GM12875 (cell line): ENCODE results near the gene MT3.
"Not testable (repeated sequence)": the region's sequence is repeated elsewhere in the genome, so short reads cannot be mapped to it uniquely, and the experiment has no call there.

Experiments
- H3K4me3 ChIP-seq: one replicate; pipeline ENCODE4 v1.5.1; 2011; ENCODE audit warnings: low read depth, low read length, control low read depth
- TF ChIP-seq, protein P1 (sequence below): IDR thresholded peaks from 2 replicates; pipeline ENCODE4 v1.5.1; 2011; ENCODE audit warnings: low read depth, mild to moderate bottlenecking, control low read depth, inconsistent platforms, low read length, moderate library complexity, borderline replicate concordance; ENCODE audit not compliant: insufficient read depth

MT3 gene

DNA sequence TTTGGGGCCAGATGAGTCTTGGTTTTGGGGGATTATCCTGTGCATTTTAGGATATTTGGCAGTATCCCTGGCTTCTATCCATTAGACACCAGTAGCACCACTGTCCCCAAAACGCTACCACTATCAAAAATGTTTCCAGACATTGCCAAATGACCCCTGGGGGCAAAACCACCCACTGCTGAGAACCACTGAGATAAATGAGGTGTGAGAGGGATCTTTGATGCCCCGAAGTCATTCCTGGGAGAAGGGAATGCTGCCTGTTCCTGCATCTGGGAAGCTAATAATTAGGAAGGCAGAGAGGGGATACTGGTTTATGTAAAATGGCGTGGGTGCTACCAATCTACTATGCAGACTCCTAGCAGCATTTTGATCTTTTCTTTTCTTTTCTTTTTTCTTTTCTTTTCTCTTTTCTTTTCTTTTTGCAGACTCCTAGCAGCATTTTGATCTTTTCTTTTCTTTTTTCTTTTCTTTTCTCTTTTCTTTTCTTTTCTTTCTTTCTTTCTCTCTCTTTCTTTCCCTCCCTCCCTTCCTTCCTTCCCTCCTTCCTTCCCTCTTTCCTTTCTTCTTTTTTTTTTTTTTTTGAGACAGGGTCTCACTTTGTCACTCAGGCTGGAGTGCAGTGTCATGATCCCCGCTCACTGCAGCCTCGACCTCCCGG is 8.8 kb upstream of the MT3 start:
- H3K4me3 ChIP-seq: no peak overlapping the region
- TF ChIP-seq, protein P1, sequence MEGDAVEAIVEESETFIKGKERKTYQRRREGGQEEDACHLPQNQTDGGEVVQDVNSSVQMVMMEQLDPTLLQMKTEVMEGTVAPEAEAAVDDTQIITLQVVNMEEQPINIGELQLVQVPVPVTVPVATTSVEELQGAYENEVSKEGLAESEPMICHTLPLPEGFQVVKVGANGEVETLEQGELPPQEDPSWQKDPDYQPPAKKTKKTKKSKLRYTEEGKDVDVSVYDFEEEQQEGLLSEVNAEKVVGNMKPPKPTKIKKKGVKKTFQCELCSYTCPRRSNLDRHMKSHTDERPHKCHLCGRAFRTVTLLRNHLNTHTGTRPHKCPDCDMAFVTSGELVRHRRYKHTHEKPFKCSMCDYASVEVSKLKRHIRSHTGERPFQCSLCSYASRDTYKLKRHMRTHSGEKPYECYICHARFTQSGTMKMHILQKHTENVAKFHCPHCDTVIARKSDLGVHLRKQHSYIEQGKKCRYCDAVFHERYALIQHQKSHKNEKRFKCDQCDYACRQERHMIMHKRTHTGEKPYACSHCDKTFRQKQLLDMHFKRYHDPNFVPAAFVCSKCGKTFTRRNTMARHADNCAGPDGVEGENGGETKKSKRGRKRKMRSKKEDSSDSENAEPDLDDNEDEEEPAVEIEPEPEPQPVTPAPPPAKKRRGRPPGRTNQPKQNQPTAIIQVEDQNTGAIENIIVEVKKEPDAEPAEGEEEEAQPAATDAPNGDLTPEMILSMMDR: no peak

DNA sequence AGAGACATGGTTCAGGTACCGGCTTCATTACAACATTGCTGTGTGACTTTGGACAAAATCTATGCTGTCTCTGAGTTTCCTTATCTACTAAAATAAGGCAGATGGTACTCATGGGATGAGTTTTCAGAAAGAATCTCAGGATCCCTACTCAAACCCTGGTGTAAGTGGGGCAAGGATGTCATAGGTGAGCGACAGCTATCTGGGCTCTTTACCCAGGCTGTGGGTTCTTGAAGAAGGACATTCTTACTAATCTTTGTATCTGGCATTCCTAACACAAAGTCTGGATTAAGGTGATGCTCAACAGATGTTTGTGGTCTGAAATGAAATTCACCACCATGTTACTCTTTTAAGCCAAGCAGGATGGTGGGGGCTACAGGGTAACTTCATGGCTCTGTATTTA is 6.4 kb upstream of the MT3 start:
- not testable (repeated sequence) for H3K4me3 ChIP-seq

DNA sequence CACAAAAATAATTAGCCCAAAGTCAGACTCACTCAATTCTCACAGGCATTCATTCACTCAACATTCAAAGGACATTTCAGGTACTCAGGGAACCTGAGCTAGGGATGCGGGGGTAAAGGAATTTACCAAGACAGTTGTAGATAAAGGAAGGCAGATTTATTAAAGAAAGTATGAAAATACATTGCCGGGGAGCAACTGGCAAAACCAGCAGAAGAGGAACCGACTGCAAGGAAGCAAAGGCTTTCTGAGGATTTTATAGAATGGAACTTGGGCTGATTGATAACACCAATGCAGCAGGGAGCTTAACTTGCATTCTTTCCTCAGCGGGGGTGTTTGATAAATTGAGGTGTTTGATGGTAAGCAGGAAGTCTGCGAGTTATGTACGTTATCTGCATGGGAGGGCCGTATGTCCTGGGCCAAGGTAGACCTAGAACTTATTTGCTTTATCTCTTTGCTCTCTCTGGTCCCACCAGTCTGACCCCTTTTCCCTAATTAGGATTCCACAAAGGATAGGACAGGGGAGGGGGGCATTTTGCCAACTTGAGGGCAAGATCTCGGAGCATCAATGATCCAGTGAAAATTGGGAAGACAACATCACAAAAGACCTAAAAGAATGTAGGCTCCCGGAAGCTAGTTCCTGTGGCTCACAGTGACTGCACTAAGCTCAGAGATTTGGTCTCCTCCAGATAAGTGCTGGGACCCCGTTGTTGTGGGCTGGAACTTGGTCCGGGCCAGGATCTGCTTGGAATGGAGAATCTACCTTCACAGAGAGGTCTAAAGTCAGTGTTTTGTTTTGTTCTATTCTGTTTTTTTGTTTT is 5.8 kb upstream of the MT3 start:
- no peak overlapping the region for H3K4me3 ChIP-seq
- TF ChIP-seq, protein P1: no peak

DNA sequence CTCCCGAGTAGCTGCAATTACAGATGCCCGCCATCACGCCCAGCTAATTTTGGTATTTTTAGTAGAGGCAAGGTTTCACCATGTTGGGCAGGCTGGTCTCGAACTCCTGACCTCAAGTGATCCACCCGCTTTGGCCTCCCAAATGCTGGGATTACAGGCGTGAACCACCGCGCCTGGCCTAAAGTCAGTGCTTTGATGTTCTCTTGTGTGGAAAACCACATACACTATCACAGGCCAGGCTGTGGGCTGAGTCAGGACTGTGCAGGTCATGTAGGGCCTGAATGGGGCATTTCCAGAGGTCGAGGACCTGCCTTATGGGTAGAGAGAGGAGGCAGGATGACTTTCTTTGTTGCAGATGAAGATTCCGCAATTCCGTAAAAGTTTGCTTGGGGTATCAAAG is 5.1 kb upstream of the MT3 start:
- no peak overlapping the region for H3K4me3 ChIP-seq
- TF ChIP-seq, protein P1: no peak

DNA sequence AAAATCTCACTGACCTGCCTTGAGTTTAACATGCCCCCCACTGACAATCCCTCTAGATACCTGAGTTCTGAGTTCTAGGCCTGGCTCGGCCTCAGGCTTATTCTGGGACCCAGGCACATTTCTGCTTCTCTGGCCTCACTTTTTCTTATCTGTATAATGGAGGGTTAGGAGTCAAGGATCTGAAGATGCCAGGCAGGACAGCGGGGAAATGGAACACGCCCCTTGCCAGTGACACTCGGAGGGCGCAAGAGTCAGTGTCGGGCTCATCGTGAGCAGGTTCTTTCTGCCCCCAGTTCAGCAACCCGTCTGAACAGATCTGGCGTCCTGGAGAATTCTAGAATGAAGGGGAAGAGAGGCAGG is 567 bp upstream of the MT3 start:
- TF ChIP-seq, protein P1: no peak
- no peak overlapping the region for H3K4me3 ChIP-seq

DNA sequence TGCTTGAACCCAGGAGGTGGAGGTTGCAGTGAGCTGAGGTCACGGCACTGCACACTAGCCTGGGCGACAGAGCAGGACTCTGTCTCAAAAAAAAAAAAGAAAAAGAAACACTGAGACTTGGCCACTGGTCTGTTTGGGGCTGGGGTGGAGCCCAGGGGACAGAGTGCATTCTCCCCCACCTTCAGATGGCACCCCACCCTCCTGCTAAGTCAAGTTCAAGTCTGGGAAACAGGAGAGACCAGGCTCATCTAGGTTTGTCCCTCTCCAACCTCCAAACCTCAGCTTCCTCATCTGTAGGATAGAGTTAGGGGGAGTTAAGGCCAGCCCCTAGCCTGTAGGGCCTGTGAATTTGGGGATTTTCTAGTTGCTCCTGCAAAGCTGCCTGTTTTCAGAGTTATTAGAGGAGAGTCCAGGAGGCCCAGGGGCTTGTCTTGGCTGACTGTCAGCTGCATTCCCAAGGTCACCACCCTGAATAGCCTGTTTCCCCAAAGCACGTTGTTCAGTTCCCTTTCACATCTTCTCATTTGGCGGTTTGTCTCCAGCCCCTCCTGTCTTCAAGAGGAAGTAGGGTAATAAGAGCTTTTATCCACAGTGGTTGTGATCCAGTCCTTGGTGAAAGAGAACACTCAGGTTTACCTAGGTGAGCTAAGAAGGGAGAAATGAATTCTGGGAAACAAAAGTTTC is 2.2 kb downstream of the MT3 start:
- H3K4me3 ChIP-seq: no peak overlapping the region
- TF ChIP-seq, protein P1: no peak

DNA sequence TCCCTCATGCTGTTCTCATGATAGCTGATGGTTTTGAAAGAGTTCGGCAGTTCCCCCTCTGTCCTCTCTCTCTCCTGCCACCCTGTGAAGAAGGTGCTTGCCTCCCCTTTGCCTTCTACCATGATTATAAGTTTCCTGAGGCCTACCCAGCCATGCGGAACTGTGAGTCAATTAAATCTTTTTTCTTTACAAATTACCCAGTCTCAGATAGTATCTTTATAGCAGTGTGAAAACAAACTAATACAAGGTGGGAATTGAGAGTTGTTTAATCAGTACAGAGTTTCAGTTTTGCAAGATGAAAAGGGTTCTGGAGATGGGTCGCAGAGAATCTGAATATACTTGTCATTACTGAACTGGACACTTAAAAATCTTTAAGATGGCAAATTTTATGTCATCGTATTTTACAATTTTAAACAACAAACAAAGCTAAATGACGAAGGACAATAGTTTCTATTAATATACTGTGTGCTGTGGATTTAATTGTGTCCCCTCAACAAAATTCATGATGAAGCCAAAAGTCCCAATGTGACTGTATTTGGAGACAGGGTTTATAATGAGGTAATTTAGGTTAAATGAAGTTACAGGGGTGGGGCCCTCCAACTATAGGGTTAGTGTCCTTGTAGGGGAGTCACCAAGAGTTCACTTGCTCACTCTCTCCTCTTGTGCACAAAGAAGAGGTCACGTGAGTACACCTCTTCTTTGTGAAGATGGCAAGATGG is 4.4 kb downstream of the MT3 start:
- H3K4me3 ChIP-seq: no peak overlapping the region
- TF ChIP-seq, protein P1: no peak
